H1 (cell line): ENCODE measurements around the gene RPL28. TPM values are rescaled to one million over a fixed set of nuclear protein-coding genes. Genes with fewer than 3 reads are reported as not detected.

Experiments
- CTCF ChIA-PET: fragments of 300-600 bp; sonication (Branson Sonifier 250); formaldehyde crosslinking; loops from one replicate; lab custom pipeline; 2021; ENCODE audit not compliant: partially characterized antibody; lab: Charles Lee
- POLR2A ChIA-PET: fragments of 300-600 bp; sonication (Branson Sonifier 250); formaldehyde crosslinking; loops from one replicate; lab custom pipeline; 2021; ENCODE audit warnings: inconsistent platforms; ENCODE audit not compliant: partially characterized antibody; lab: Charles Lee
- DNase-seq, 2 experiments: peaks; one replicate each; pipeline versions ENCODE4 v3.0.0 to v3.0.0-alpha.2; 2010 to 2022; ENCODE audit warnings: low spot score in 2 of 2, low read depth in 1 of 2, mixed read lengths in 1 of 2
- FAIRE-seq: peaks from 2 replicates; lab custom pipeline; 2011; peaks lifted over from hg19 to GRCh38; lab: Jason Lieb, UNC
- H2AFZ ChIP-seq: 2 replicates; pipeline ENCODE4 v1.8.1; 2012; ENCODE audit warnings: low read length, inconsistent platforms
- H2AK5ac ChIP-seq: 2 replicates; pipeline ENCODE4 v1.6.1; 2013; ENCODE audit warnings: low read depth, low read length
- H2BK120ac ChIP-seq: replicated peaks from 2 replicates; pipeline ENCODE3; 2013; ENCODE audit warnings: low read depth, low read length, inconsistent platforms
- H2BK12ac ChIP-seq: 2 replicates; pipeline ENCODE4 v1.6.1; 2013; ENCODE audit warnings: low read depth, low read length
- H2BK15ac ChIP-seq: 2 replicates; pipeline ENCODE4 v1.6.1; 2013; ENCODE audit warnings: low read length
- H2BK20ac ChIP-seq: 2 replicates; pipeline ENCODE4 v1.6.1; 2013; ENCODE audit warnings: low read length
- H2BK5ac ChIP-seq: 2 replicates; pipeline ENCODE4 v1.6.1; 2013; ENCODE audit warnings: low read depth, low read length
- H3K14ac ChIP-seq: 2 replicates; pipeline ENCODE4 v1.6.1; 2013; ENCODE audit warnings: inconsistent platforms; ENCODE audit not compliant: insufficient read length
- H3K18ac ChIP-seq: 2 replicates; pipeline ENCODE4 v1.6.1; 2013; ENCODE audit warnings: low read length; ENCODE audit errors: extremely low read depth
- H3K23ac ChIP-seq: 2 replicates; pipeline ENCODE4 v1.6.1; 2013; ENCODE audit warnings: inconsistent platforms; ENCODE audit not compliant: insufficient read length
- H3K23me2 ChIP-seq: 2 replicates; pipeline ENCODE4 v1.6.1; 2013; ENCODE audit warnings: low read depth, low read length
- H3K27ac ChIP-seq: 2 replicates; pipeline ENCODE4 v1.6.1; 2011; ENCODE audit warnings: low read depth, low read length, inconsistent platforms
- H3K27me3 ChIP-seq, 4 experiments: replicated peaks in 1 of 4; 1 replicate in 1 of 4; 2 replicates in 3 of 4; pipeline versions ENCODE4 v1.6.1 to v1.8.1; 2011 to 2013; ENCODE audit warnings: low read length in 3 of 4, mild to moderate bottlenecking in 3 of 4, inconsistent platforms in 2 of 4, mixed read lengths in 2 of 4, moderate library complexity in 1 of 4; ENCODE audit not compliant: control insufficient read depth in 3 of 4, insufficient read depth in 3 of 4; ENCODE audit errors: extremely low read depth in 1 of 4
- H3K36me3 ChIP-seq, 4 experiments: 2 replicates each; pipeline versions ENCODE4 v1.6.1 to v1.8.1; 2011 to 2013; ENCODE audit warnings: mild to moderate bottlenecking in 4 of 4, low read length in 3 of 4, moderate library complexity in 2 of 4, control low read depth in 1 of 4, inconsistent platforms in 1 of 4; ENCODE audit not compliant: insufficient read depth in 4 of 4, control insufficient read depth in 2 of 4
- H3K4ac ChIP-seq: replicated peaks from 2 replicates; pipeline ENCODE3; 2013; ENCODE audit warnings: low read length, low read depth, mixed read lengths, inconsistent platforms; ENCODE audit not compliant: insufficient read length
- H3K4me1 ChIP-seq, 4 experiments: replicated peaks in 1 of 4; 1 replicate in 1 of 4; 2 replicates in 3 of 4; pipeline versions ENCODE4 v1.6.1 to v1.8.1; 2011 to 2013; ENCODE audit warnings: low read length in 3 of 4, inconsistent platforms in 2 of 4, mixed read lengths in 1 of 4; ENCODE audit not compliant: insufficient read depth in 4 of 4, control insufficient read depth in 3 of 4
- H3K4me2 ChIP-seq, 2 experiments: 2 replicates each; pipeline versions ENCODE4 v1.6.1 to v1.8.1; 2011 to 2013; ENCODE audit warnings: low read depth in 2 of 2, low read length in 2 of 2, control low read depth in 1 of 2, inconsistent platforms in 1 of 2, mild to moderate bottlenecking in 1 of 2; ENCODE audit not compliant: insufficient read depth in 1 of 2
- H3K4me3 ChIP-seq, 4 experiments: fragments of 200-600, 300-600 bp in 1 of 4; sonication (generic), shearing (Covaris generic), sonication (Bioruptor Twin) in 1 of 4; 2 replicates each; pipeline versions ENCODE4 v1.5.1 to v1.8.1; 2011 to 2016; ENCODE audit warnings: low read length in 4 of 4, low read depth in 3 of 4, control low read depth in 2 of 4, inconsistent platforms in 2 of 4, mild to moderate bottlenecking in 2 of 4, mixed read lengths in 1 of 4, moderate library complexity in 1 of 4; ENCODE audit not compliant: insufficient read depth in 2 of 4; ENCODE audit errors: extremely low read depth in 1 of 4
- H3K56ac ChIP-seq: replicated peaks from 2 replicates; pipeline ENCODE3; 2013; ENCODE audit warnings: low read depth, mild to moderate bottlenecking, mixed read lengths, low read length, inconsistent platforms; ENCODE audit not compliant: insufficient read length
- H3K79me1 ChIP-seq: 2 replicates; pipeline ENCODE4 v1.6.1; 2013; ENCODE audit warnings: low read depth, low read length, control low read depth
- H3K79me2 ChIP-seq, 2 experiments: 2 replicates each; pipeline versions ENCODE4 v1.6.1 to v1.8.1; 2012 to 2013; ENCODE audit warnings: low read length in 2 of 2, mild to moderate bottlenecking in 2 of 2, inconsistent platforms in 1 of 2; ENCODE audit not compliant: insufficient read depth in 2 of 2, control insufficient read depth in 1 of 2
- H3K9ac ChIP-seq, 4 experiments: replicated peaks in 1 of 4; 1 replicate in 1 of 4; 2 replicates in 3 of 4; pipeline versions ENCODE4 v1.6.1 to v1.8.1; 2011 to 2013; ENCODE audit warnings: low read depth in 3 of 4, low read length in 3 of 4, control low read depth in 2 of 4, mild to moderate bottlenecking in 2 of 4, moderate library complexity in 2 of 4, inconsistent platforms in 1 of 4; ENCODE audit errors: extremely low read depth in 1 of 4
- H3K9me3 ChIP-seq, 2 experiments: 2 replicates each; pipeline versions ENCODE4 v1.6.1 to v1.8.1; 2012 to 2013; ENCODE audit warnings: mild to moderate bottlenecking in 2 of 2, moderate library complexity in 2 of 2, control low read depth in 1 of 2, inconsistent platforms in 1 of 2, low read depth in 1 of 2, low read length in 1 of 2, mixed read lengths in 1 of 2; ENCODE audit not compliant: insufficient read depth in 2 of 2
- H4K20me1 ChIP-seq, 2 experiments: replicated peaks in 1 of 2; 2 replicates each; pipeline versions ENCODE3 to v1.8.1; 2011 to 2013; ENCODE audit warnings: inconsistent platforms in 2 of 2, low read length in 2 of 2, mild to moderate bottlenecking in 1 of 2; ENCODE audit not compliant: insufficient read depth in 2 of 2, control insufficient read depth in 1 of 2
- H4K5ac ChIP-seq: 2 replicates; pipeline ENCODE4 v1.6.1; 2013; ENCODE audit warnings: low read length, low read depth, mixed read lengths, inconsistent platforms; ENCODE audit not compliant: insufficient read length
- H4K8ac ChIP-seq: 2 replicates; pipeline ENCODE4 v1.8.0; 2013; ENCODE audit warnings: mild to moderate bottlenecking, moderate library complexity, low read length, inconsistent platforms; ENCODE audit not compliant: insufficient read depth; ENCODE audit errors: extremely low read depth
- H4K91ac ChIP-seq: replicated peaks from 2 replicates; pipeline ENCODE3; 2013; ENCODE audit warnings: low read length, mixed read lengths, inconsistent platforms; ENCODE audit not compliant: insufficient read length
- ATF3 ChIP-seq: IDR thresholded peaks from 2 replicates; pipeline ENCODE4 v1.6.1; 2011; ENCODE audit warnings: low read depth, mild to moderate bottlenecking, low read length; ENCODE audit not compliant: insufficient read depth
- BACH1 ChIP-seq: IDR thresholded peaks from 2 replicates; pipeline ENCODE4 v1.6.1; 2012; ENCODE audit warnings: low read length, improper control_type of control experiment
- BRCA1 ChIP-seq: IDR thresholded peaks from 2 replicates; pipeline ENCODE4 v1.6.1; 2012; ENCODE audit warnings: low read depth, low read length, improper control_type of control experiment
- CBX5 ChIP-seq: fragments of 300-800, 300-1000 bp; sonication (generic); IDR thresholded peaks from 2 replicates; pipeline ENCODE4 v1.7.1; 2016; ENCODE audit warnings: antibody characterized with exemption, low read length, low read depth
- CHD2 ChIP-seq: IDR thresholded peaks from 2 replicates; pipeline ENCODE4 v1.6.1; 2012; ENCODE audit warnings: low read length, improper control_type of control experiment
- PHF8 ChIP-seq: fragments of 200-600 bp; sonication (generic); conservative IDR thresholded peaks from 2 replicates; pipeline ENCODE4 v1.7.1; 2012; ENCODE audit warnings: low read depth, mild to moderate bottlenecking, inconsistent platforms, low read length, moderate library complexity
- SP4 ChIP-seq: IDR thresholded peaks from 2 replicates; pipeline ENCODE4 v1.6.1; 2012; ENCODE audit warnings: low read length, inconsistent platforms
- WGBS, 2 experiments: shearing (Covaris generic) in 1 of 2; methylation state at CpG; one replicate each; pipeline versions ENCODE4 v1.1.6 to v1.1.7; 2013 to 2015; ENCODE audit warnings: low lambda C conversion rate in 2 of 2, mixed read lengths in 2 of 2, inconsistent platforms in 1 of 2, low coverage in 1 of 2, missing lambda C conversion rate in 1 of 2; ENCODE audit not compliant: insufficient replicate concordance in 2 of 2, insufficient coverage in 1 of 2, insufficient read length in 1 of 2; ENCODE audit errors: extremely low coverage in 1 of 2, missing lambda C conversion rate in 1 of 2; 5-methylcytosine and 5-hydroxymethylcytosine counted together
- long read RNA-seq, 2 experiments: library from RNA in 1 of 2; library from capped mRNA in 1 of 2; stranded (forward); transcript quantifications; one replicate each; pipeline ENCODE4 v2.0.0, GENCODE V29; 2021; ENCODE audit warnings: inconsistent platforms in 1 of 2
- polyA minus RNA-seq, 3 experiments: library from RNA; depleted of rRNA, polyadenylated mRNA; stranded (reverse); fragments of >200 nt; gene quantifications; 1 replicate in 2 of 3; 2 replicates in 1 of 3; pipeline ENCODE4 v1.2.3, GENCODE V29; 2011
- polyA plus RNA-seq, 7 experiments: library from polyadenylated mRNA; depleted of rRNA in 3 of 7; stranded (reverse) in 5 of 7; unstranded in 2 of 7; fragments of >200 nt in 5 of 7; fragments of 200-250 nt in 2 of 7; gene quantifications; 1 replicate in 5 of 7; 2 replicates in 1 of 7; 4 replicates in 1 of 7; pipeline versions ENCODE4 v1.2.1 to v1.2.3, GENCODE V29; 2011 to 2013; ENCODE audit warnings: missing spikeins in 2 of 7, mixed read lengths in 2 of 7
- total RNA-seq: library from RNA; stranded (reverse); fragmentation: NEBNext Ultra II Directional; extraction: Animal tissue kit (Norgen Biotek cat#: 25700); gene quantifications from 2 replicates; pipeline ENCODE4 v1.2.1, GENCODE V29; 2021

Gene RPL28
- total RNA-seq, result 2,123 and 2,232 TPM in 2 replicates
- 6,692 and 8,402 TPM in 2 replicates for polyA plus RNA-seq (2011; rRNA removed)
- polyA plus RNA-seq (2011; cell fraction: cytosol; rRNA removed), result 2,492 TPM
- 1,571 TPM for polyA plus RNA-seq (2011; cell fraction: nucleus; rRNA removed)
- 1,234 to 2,824 TPM (median 2,522 TPM) in 4 replicates for polyA plus RNA-seq (2012, experiment 1 of 2)
- 3,077 TPM for polyA plus RNA-seq (2012, experiment 2 of 2)
- 2,779 TPM for polyA plus RNA-seq (2013, experiment 1 of 2)
- 2,622 TPM for polyA plus RNA-seq (2013, experiment 2 of 2)
- 406 and 431 TPM in 2 replicates for polyA minus RNA-seq (2011; rRNA and poly(A)+ RNA removed)
- 1,377 TPM for polyA minus RNA-seq (2011; cell fraction: cytosol; rRNA and poly(A)+ RNA removed)
- 497 TPM for polyA minus RNA-seq (2011; cell fraction: nucleus; rRNA and poly(A)+ RNA removed)
- long read RNA-seq, experiment 1, full-length matches to known transcripts, result 1,498 of 1,695 reads
- long read RNA-seq, experiment 1, partial matches to known transcripts, result 116 of 1,695 reads
- long read RNA-seq, experiment 1, other reads (novel, unspliced or antisense), result 81 of 1,695 reads
- long read RNA-seq, experiment 2, transcript RPL28-207 (5 exons, 616 nt), result minor isoform, 6 of 32 reads
- long read RNA-seq, experiment 2, transcript RPL28-208 (4 exons, 852 nt), result major isoform, 9 of 32 reads
- long read RNA-seq, experiment 2, partial matches to known transcripts, result 4 of 32 reads
- long read RNA-seq, experiment 2, other reads (novel, unspliced or antisense), result 10 of 32 reads

GRCh38 chr19:55385724-55386492 lies at the start of gene RPL28:
RPL28 (plus strand) TSS chr19:55385932; CDS start chr19:55386358, 426 bp downstream.
- H2AFZ ChIP-seq, result peak within 1 kb of the TSS; percentile 98
- H3K18ac ChIP-seq, result peak within 1 kb of the TSS; percentile 99
- peak within 1 kb of the TSS; percentile 84 for H2BK12ac ChIP-seq
- H3K9ac ChIP-seq, result peak within 1 kb of the TSS; percentile 65 to 93 (median 82)
- peak; percentile 95 to 99 for DNase-seq
- H3K23ac ChIP-seq, result no peak within 1 kb of the TSS
- WGBS, 2 experiments, result 1% methylated on average over 62 of the region's 68 CpGs; no CpG with 5 or more reads in 1 of the 2 experiments
- peak within 1 kb of the TSS; percentile 83 for H3K56ac ChIP-seq
- FAIRE-seq, result peak; percentile 50
- H3K23me2 ChIP-seq, result peaks cover 31% of the 10 kb centered on the region
- H3K27me3 ChIP-seq, result peaks cover 0 to 6% (median 3%) of the 10 kb centered on the region in 4 experiments; a peak in 3 of 7 replicates
- peak within 1 kb of the TSS; percentile 87 to 95 for H3K4me2 ChIP-seq
- peak within 1 kb of the TSS; percentile 40 for H3K4ac ChIP-seq
- peak within 1 kb of the TSS; percentile 96; the same call in 1 of the 2 replicates for H2BK15ac ChIP-seq
- H4K8ac ChIP-seq, result peak within 1 kb of the TSS; percentile 19; the same call in 1 of the 2 replicates
- H3K4me1 ChIP-seq, result peaks cover 0 to 47% (median 38%) of the 10 kb centered on the region in 4 experiments; a peak in 6 of 7 replicates
- no peaks in the 10 kb centered on the region for H3K9me3 ChIP-seq
- peak within 1 kb of the TSS; percentile 91 for H4K5ac ChIP-seq
- peak within 1 kb of the TSS; percentile 89 to 97 (median 94) for H3K4me3 ChIP-seq
- H2BK20ac ChIP-seq, result 0 out of 2 replicates have a peak within 1 kb of the TSS, but pooled peaks have one; percentile 61
- H2AK5ac ChIP-seq, result peak within 1 kb of the TSS; percentile 88
- peak within 1 kb of the TSS; percentile 71 for H4K91ac ChIP-seq
- no peak within 1 kb of the TSS for H2BK120ac ChIP-seq
- peaks cover 33% of the 10 kb centered on the region for H3K79me1 ChIP-seq
- H4K20me1 ChIP-seq, result peaks cover 25 to 46% of the 10 kb centered on the region in 2 experiments
- H3K27ac ChIP-seq, result peak within 1 kb of the TSS; percentile 86
- peak within 1 kb of the TSS; percentile 90 for H2BK5ac ChIP-seq
- ChIA-PET POLR2A (interaction anchor here (0.7 to 26.7 kb wide), 14 partner anchors 9 to 131 kb away, joined by 3 to 874 read pairs (median 4); partner anchors contain the start of genes IL11, KMT5C, TMEM190 and UBE2S), CTCF (interaction anchor here (0.9 to 6.1 kb wide), 3 partner anchors 16 to 82 kb away, joined by 3 to 39 read pairs (median 4); no protein-coding TSS in a partner anchor)
- peaks cover 23 to 35% (median 26%) of the 10 kb centered on the region in 4 experiments for H3K36me3 ChIP-seq
- no peak within 1 kb of the TSS for H3K14ac ChIP-seq
- H3K79me2 ChIP-seq, result peaks cover 17 to 27% of the 10 kb centered on the region in 2 experiments; a peak in 3 of 4 replicates
- TF ChIP-seq ATF3 (no peak), CHD2 (no peak), BRCA1 (no peak), BACH1 (no peak), SP4 (no peak; the same call in 1 of the 2 replicates), CBX5 (no peak), PHF8 (peak; percentile 85)
